Naive thymus-derived CD4-positive, alpha-beta T cell (primary cell): ENCODE data around the gene RELT. TPM values are rescaled to one million over a fixed set of nuclear protein-coding genes. Genes with fewer than 3 reads are reported as not detected.
A peak's percentile ranks its signal among the peaks of the same experiment; 100 is the strongest.

Source experiments
- ATAC-seq: fragments of 150-1000 bp; cut with Tn5 transposase; 2 replicates; pipeline ENCODE4 v1.10.0; 2021; ENCODE audit warnings: mild to moderate bottlenecking, moderate library complexity
- CTCF ChIA-PET: fragments of 350-600 bp; sonication (Branson Sonifier 250); formaldehyde crosslinking; loops from one replicate; lab custom pipeline; 2021; ENCODE audit warnings: antibody characterized with exemption; lab: Charles Lee
- POLR2A ChIA-PET: fragments of 350-600 bp; sonication (Branson Sonifier 250); formaldehyde crosslinking; loops from one replicate; lab custom pipeline; 2021; ENCODE audit warnings: antibody characterized with exemption, inconsistent platforms; lab: Charles Lee
- DNase-seq, 9 donors: peaks; one replicate each; pipeline versions ENCODE4 v3.0.0 to v3.0.0-alpha.2; 2020 to 2022; ENCODE audit warnings: mixed read lengths in 1 of 9
- H3K27ac ChIP-seq: one replicate; pipeline ENCODE4 v1.7.0; 2013; ENCODE audit warnings: mild to moderate bottlenecking, low read depth, low read length, moderate library complexity
- H3K27me3 ChIP-seq, 2 donors: one replicate each; pipeline ENCODE4 v1.7.0; 2013; ENCODE audit warnings: low read length in 2 of 2, mild to moderate bottlenecking in 2 of 2, moderate library complexity in 2 of 2; ENCODE audit not compliant: control insufficient read depth in 2 of 2, insufficient read depth in 2 of 2
- H3K36me3 ChIP-seq, 3 experiments: 1 replicate in 2 of 3; 2 replicates in 1 of 3; pipeline ENCODE4 v1.7.0; 2013; ENCODE audit warnings: low read length in 3 of 3, mild to moderate bottlenecking in 3 of 3, moderate library complexity in 1 of 3; ENCODE audit not compliant: insufficient read depth in 3 of 3, control insufficient read depth in 2 of 3
- H3K4me1 ChIP-seq, 2 donors: one replicate each; pipeline ENCODE4 v1.7.0; 2013; ENCODE audit warnings: low read length in 2 of 2, mild to moderate bottlenecking in 2 of 2, moderate library complexity in 1 of 2; ENCODE audit not compliant: control insufficient read depth in 2 of 2, insufficient read depth in 2 of 2
- H3K4me3 ChIP-seq: 2 replicates; pipeline ENCODE4 v1.7.0; 2013; ENCODE audit warnings: mild to moderate bottlenecking, low read length
- H3K9me3 ChIP-seq, 3 experiments: 1 replicate in 2 of 3; 2 replicates in 1 of 3; pipeline ENCODE4 v1.7.0; 2013; ENCODE audit warnings: low read length in 3 of 3; ENCODE audit not compliant: control insufficient read depth in 2 of 3
- H3K27ac Mint-ChIP-seq, 9 donors: one replicate each; pipeline ENCODE4 v1.8.0; 2020 to 2022; ENCODE audit warnings: mixed read lengths in 9 of 9, mild to moderate bottlenecking in 8 of 9, moderate library complexity in 5 of 9, inconsistent platforms in 2 of 9
- H3K27me3 Mint-ChIP-seq, 5 donors: one replicate each; pipeline ENCODE4 v1.8.0; 2021 to 2022; ENCODE audit warnings: mixed read lengths in 5 of 5, mild to moderate bottlenecking in 1 of 5
- H3K36me3 Mint-ChIP-seq, 5 donors: one replicate each; pipeline ENCODE4 v1.8.0; 2020 to 2022; ENCODE audit warnings: mixed read lengths in 5 of 5, mild to moderate bottlenecking in 3 of 5, inconsistent platforms in 1 of 5
- H3K4me1 Mint-ChIP-seq, 7 donors: one replicate each; pipeline ENCODE4 v1.8.0; 2020 to 2022; ENCODE audit warnings: mixed read lengths in 7 of 7, mild to moderate bottlenecking in 3 of 7, inconsistent platforms in 1 of 7
- H3K4me3 Mint-ChIP-seq, 10 donors: one replicate each; pipeline ENCODE4 v1.8.0; 2020 to 2022; ENCODE audit warnings: mild to moderate bottlenecking in 10 of 10, mixed read lengths in 10 of 10, moderate library complexity in 6 of 10, inconsistent platforms in 2 of 10
- H3K9me3 Mint-ChIP-seq, 11 donors: one replicate each; pipeline ENCODE4 v1.8.0; 2020 to 2022; ENCODE audit warnings: mixed read lengths in 11 of 11, mild to moderate bottlenecking in 4 of 11, inconsistent platforms in 1 of 11, moderate library complexity in 1 of 11
- intact Hi-C, 2 donors: fragments of 100-400 bp; cut with micrococcal nuclease; formaldehyde crosslinking; loops; one replicate each; pipeline ENCODE4 v1.15.1; 2023
- polyA plus RNA-seq, 2 donors: library from polyadenylated mRNA; unstranded; fragments of 300-500 nt; fragmentation: Illumina TruSeq; gene quantifications; one replicate each; pipeline ENCODE4 v1.2.3, GENCODE V29; 2021
- total RNA-seq, 6 experiments: library from RNA in 5 of 6; stranded (reverse) in 5 of 6; gene quantifications; 1 replicate in 5 of 6; 2 replicates in 1 of 6; pipeline ENCODE4 v1.2.3 and lab custom pipeline; 2021 to 2026

RELT gene
- total and polyA plus RNA-seq, 7 experiments from 2014 or later: 2.0 to 275 (median 12.0) TPM

GRCh38 chr11:73340164-73340563 is 36.0 kb upstream of the RELT start:
- Mint-ChIP-seq H3K4me3 (no peak overlapping the region), H3K9me3 (no peaks in the 10 kb centered on the region), H3K27ac (no peak overlapping the region), H3K27me3 (peaks cover 0 to 8% (median 0%) of the 10 kb centered on the region in 5 donors), H3K36me3 (no peaks in the 10 kb centered on the region), H3K4me1 (peaks cover 0 to 4% (median 0%) of the 10 kb centered on the region in 7 donors)
- CTCF ChIA-PET: interaction anchor here (0.6 kb wide), 1 partner anchor 46 kb away, joined by 3 read pairs; no protein-coding TSS in a partner anchor
- H3K9me3 ChIP-seq: no peaks in the 10 kb centered on the region
- H3K4me3 ChIP-seq: no peak overlapping the region
- H3K27ac ChIP-seq: no peak overlapping the region
- DNase-seq (no peak), ATAC-seq (no peak)
- intact Hi-C loops: no loop called here
- no peaks in the 10 kb centered on the region for H3K27me3 ChIP-seq
- no peaks in the 10 kb centered on the region for H3K36me3 ChIP-seq
- no peaks in the 10 kb centered on the region for H3K4me1 ChIP-seq
- POLR2A ChIA-PET: no interaction called here

DNA sequence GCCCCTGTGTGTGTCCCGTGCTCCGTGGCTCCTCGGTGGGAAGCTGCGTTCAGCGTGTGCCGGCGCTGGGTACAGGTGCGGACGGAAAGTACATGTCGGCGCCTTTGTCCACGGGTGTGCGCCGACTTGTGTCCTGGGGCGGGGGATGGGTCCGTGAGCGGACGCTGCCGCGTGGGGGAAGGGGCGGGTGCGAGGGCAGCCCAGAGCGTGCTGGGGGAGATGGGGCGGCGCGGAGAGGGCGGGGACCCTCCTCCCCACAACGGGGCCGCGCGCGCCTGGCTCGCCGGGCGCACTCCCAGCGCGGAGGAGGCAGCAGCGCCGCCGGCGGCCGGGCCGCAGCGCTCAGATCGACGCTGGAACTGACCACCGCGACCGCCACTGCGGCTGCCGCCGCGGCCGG is 33.6 kb upstream of the RELT start:
- H3K36me3 ChIP-seq: no peaks in the 10 kb centered on the region

GRCh38 chr11:73343076-73343873 is 32.9 kb upstream of the RELT start:
- Histone ChIP-seq H3K4me3 (no peak overlapping the region), H3K27me3 (no peaks in the 10 kb centered on the region), H3K9me3 (no peaks in the 10 kb centered on the region), H3K36me3 (no peaks in the 10 kb centered on the region), H3K4me1 (no peaks in the 10 kb centered on the region), H3K27ac (no peak overlapping the region)
- ChIA-PET CTCF (no interaction called here), POLR2A (no interaction called here)
- H3K9me3 Mint-ChIP-seq: no peaks in the 10 kb centered on the region
- no peak overlapping the region for H3K27ac Mint-ChIP-seq
- ATAC-seq (no peak), DNase-seq (no peak)
- no peaks in the 10 kb centered on the region for H3K4me1 Mint-ChIP-seq
- H3K4me3 Mint-ChIP-seq: no peak overlapping the region
- no peaks in the 10 kb centered on the region for H3K36me3 Mint-ChIP-seq
- intact Hi-C loops: no loop called here
- peaks cover 0 to 10% (median 7%) of the 10 kb centered on the region in 5 donors for H3K27me3 Mint-ChIP-seq

More for the DNA sequence above, 33.6 kb upstream of the RELT start:
- Mint-ChIP-seq H3K4me1 (no peaks in the 10 kb centered on the region), H3K27ac (no peak overlapping the region), H3K36me3 (no peaks in the 10 kb centered on the region), H3K9me3 (no peaks in the 10 kb centered on the region), H3K27me3 (peaks cover 0 to 10% (median 7%) of the 10 kb centered on the region in 5 donors), H3K4me3 (no peak overlapping the region)
- no peaks in the 10 kb centered on the region for H3K9me3 ChIP-seq
- ATAC-seq (no peak), DNase-seq (no peak)
- no peak overlapping the region for H3K4me3 ChIP-seq
- intact Hi-C loops: no loop called here
- no peak overlapping the region for H3K27ac ChIP-seq
- POLR2A ChIA-PET: no interaction called here
- H3K4me1 ChIP-seq: no peaks in the 10 kb centered on the region
- H3K27me3 ChIP-seq: no peaks in the 10 kb centered on the region
- CTCF ChIA-PET: no interaction called here

GRCh38 chr11:73344191-73344607 is 32.0 kb upstream of the RELT start:
- Mint-ChIP-seq H3K36me3 (no peaks in the 10 kb centered on the region), H3K27me3 (peaks cover 0 to 10% (median 7%) of the 10 kb centered on the region in 5 donors), H3K27ac (no peak overlapping the region), H3K9me3 (no peaks in the 10 kb centered on the region), H3K4me3 (no peak overlapping the region), H3K4me1 (no peaks in the 10 kb centered on the region)
- no peak for DNase-seq
- Histone ChIP-seq H3K4me3 (no peak overlapping the region), H3K9me3 (no peaks in the 10 kb centered on the region), H3K36me3 (no peaks in the 10 kb centered on the region), H3K27me3 (no peaks in the 10 kb centered on the region), H3K27ac (no peak overlapping the region), H3K4me1 (no peaks in the 10 kb centered on the region)
- intact Hi-C loops: no loop called here
- POLR2A ChIA-PET: no interaction called here
- CTCF ChIA-PET: no interaction called here
- no peak for ATAC-seq

DNA sequence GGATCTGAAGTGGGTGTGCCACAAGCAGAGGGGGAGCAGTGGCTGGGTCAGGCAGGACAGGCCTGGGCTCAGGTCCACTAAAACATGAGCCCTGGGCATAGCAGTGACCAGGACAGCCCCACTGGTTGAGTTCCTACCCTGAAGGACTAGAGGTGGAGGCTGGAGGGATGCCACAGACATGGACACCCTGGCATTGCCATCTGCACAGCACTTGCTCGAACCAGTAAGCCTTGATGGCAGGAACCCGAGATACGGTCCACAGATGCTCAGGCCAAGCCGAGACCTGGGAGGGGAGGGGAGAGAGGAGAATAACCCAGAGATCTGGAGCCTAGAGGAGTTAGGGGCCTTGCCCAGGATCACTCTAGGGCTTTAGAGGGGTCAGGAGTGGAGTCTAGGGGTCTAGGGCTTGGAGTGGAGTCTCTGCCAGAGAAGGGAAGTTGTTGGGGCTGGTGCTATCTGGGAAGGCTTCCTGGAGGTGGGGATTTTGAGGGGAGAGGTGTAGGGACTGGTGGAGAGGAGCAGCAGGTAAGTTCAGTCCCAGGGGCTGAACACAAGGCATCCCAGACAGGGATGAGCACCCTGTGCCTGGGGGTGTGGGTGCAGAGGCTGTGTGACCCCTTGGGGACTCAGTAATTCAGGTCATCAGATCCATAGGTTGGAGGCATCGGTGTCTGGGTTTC is 30.6 kb upstream of the RELT start:
- H3K4me3 Mint-ChIP-seq: no peak overlapping the region
- no peaks in the 10 kb centered on the region for H3K9me3 ChIP-seq
- H3K27ac ChIP-seq: no peak overlapping the region
- peaks cover 0 to 6% (median 0%) of the 10 kb centered on the region in 7 donors for H3K4me1 Mint-ChIP-seq
- no peaks in the 10 kb centered on the region for H3K4me1 ChIP-seq
- H3K27me3 ChIP-seq: no peaks in the 10 kb centered on the region
- no peaks in the 10 kb centered on the region for H3K36me3 ChIP-seq
- H3K27me3 Mint-ChIP-seq: peaks cover 0 to 10% (median 7%) of the 10 kb centered on the region in 5 donors
- intact Hi-C loops: no loop called here
- ATAC-seq (no peak), DNase-seq (no peak)
- H3K27ac Mint-ChIP-seq: peak overlapping the region in 1 of 9 donors; percentile 38
- H3K36me3 Mint-ChIP-seq: no peaks in the 10 kb centered on the region
- H3K9me3 Mint-ChIP-seq: no peaks in the 10 kb centered on the region
- H3K4me3 ChIP-seq: no peak overlapping the region
- ChIA-PET POLR2A (no interaction called here), CTCF (no interaction called here)

- Histone ChIP-seq H3K4me3 (no peak overlapping the region), H3K36me3 (no peaks in the 10 kb centered on the region), H3K27ac (no peak overlapping the region), H3K4me1 (no peaks in the 10 kb centered on the region), H3K9me3 (no peaks in the 10 kb centered on the region), H3K27me3 (no peaks in the 10 kb centered on the region)
- intact Hi-C loops: no loop called here
- CTCF ChIA-PET: no interaction called here
- DNase-seq (no peak), ATAC-seq (no peak)
- Mint-ChIP-seq H3K36me3 (no peaks in the 10 kb centered on the region), H3K9me3 (no peaks in the 10 kb centered on the region), H3K27me3 (peaks cover 0 to 10% (median 7%) of the 10 kb centered on the region in 5 donors), H3K4me3 (no peak overlapping the region), H3K27ac (peak overlapping the region in 1 of 9 donors; percentile 38), H3K4me1 (peaks cover 0 to 12% (median 0%) of the 10 kb centered on the region in 7 donors)
- POLR2A ChIA-PET: no interaction called here
Measured at GRCh38 chr11:73346186-73346935, 29.8 kb upstream of the RELT start.
